Fibroblast of mammary gland (primary cell): ENCODE results near the gene TGM3.

Experiments used
- DNase-seq: peaks from one replicate; pipeline ENCODE4 v3.0.0-alpha.2; 2010; ENCODE audit warnings: low read depth
- H3K4me3 ChIP-seq: 2 replicates; pipeline ENCODE4 v1.5.1; 2011; ENCODE audit warnings: low read depth, mild to moderate bottlenecking, low read length, moderate library complexity; ENCODE audit not compliant: control insufficient read depth
- TF ChIP-seq, protein P1 (sequence below): conservative IDR thresholded peaks from 2 replicates; pipeline ENCODE4 v1.5.1; 2011; ENCODE audit warnings: low read depth, low read length, inconsistent platforms; ENCODE audit not compliant: control insufficient read depth, insufficient read depth

The TGM3 gene

DNA sequence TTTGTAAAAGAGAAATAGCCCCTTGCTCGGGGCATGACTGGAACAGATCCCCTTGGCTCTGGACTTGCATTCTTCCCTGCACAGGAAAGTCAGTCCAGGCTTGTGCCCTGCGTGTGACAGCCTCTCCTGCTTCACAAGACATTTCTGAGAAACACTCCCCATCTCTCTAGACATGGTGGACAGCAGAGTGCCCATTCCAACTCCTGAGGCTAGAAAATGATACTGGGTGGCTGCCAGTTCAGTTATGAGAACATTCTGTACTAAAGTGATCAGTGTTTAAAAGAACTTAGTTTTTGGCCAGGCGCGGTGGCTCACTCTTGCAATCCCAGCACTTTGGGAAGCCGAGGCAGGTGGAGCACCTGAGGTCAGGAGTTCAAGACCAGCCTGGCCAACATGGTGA, 41.3 kb downstream of the TGM3 start:
- TF ChIP-seq, protein P1, sequence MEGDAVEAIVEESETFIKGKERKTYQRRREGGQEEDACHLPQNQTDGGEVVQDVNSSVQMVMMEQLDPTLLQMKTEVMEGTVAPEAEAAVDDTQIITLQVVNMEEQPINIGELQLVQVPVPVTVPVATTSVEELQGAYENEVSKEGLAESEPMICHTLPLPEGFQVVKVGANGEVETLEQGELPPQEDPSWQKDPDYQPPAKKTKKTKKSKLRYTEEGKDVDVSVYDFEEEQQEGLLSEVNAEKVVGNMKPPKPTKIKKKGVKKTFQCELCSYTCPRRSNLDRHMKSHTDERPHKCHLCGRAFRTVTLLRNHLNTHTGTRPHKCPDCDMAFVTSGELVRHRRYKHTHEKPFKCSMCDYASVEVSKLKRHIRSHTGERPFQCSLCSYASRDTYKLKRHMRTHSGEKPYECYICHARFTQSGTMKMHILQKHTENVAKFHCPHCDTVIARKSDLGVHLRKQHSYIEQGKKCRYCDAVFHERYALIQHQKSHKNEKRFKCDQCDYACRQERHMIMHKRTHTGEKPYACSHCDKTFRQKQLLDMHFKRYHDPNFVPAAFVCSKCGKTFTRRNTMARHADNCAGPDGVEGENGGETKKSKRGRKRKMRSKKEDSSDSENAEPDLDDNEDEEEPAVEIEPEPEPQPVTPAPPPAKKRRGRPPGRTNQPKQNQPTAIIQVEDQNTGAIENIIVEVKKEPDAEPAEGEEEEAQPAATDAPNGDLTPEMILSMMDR, result no peak
- H3K4me3 ChIP-seq, result no peak overlapping the region
- DNase-seq, result no peak

DNA sequence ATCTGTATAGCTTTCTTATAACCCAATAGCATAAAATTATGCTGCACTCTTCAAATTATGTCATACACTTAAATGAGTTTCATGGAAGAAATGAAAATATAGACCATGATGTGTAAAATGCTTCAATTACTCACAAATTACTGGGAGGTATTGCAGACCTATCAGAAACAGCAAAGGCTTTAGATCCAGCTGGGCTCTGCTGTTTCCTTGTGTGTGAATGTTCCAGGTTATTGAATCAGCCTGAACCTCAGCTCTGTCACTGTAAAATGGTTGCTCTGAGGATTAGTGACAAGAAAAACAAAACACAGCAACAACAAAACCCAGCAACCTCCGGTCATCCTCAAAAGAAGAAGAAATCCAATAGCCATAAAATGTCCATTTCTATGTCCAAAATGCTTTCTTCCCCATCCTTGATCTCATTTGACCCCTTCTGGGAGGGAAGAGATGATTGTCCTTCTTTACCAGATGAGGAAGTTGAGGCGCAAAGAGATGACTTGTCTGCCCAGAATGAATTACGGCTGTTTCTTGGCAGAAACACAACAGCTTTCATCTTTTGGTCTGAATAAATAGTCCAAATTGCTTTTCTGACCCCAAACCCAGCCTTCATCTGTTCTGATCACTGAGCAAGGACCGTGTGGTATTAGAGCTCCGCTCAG, 42.7 kb downstream of the TGM3 start:
- TF ChIP-seq, protein P1, result no peak
- no peak for DNase-seq
- H3K4me3 ChIP-seq, result no peak overlapping the region

DNA sequence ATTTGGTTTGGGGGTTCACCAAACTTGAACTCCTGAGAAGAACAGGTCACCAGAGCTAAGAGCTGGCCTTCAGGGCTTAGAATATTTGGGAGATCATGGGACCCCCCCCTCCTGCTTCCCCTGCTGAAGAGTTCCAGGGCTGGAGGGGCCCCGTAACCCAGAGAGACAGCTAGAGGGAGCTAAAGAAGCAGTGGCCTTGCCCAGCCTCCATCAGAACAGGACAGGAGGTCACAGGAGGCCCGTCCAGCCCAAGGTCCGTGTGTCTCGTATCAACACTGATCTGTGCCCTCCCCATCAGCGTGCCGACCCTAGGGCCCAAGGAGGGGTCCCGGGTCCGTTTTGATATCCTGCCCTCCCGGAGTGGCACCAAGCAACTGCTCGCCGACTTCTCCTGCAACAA, 44.3 kb downstream of the TGM3 start:
- DNase-seq, result no peak
- TF ChIP-seq, protein P1, result no peak
- no peak overlapping the region for H3K4me3 ChIP-seq

DNA sequence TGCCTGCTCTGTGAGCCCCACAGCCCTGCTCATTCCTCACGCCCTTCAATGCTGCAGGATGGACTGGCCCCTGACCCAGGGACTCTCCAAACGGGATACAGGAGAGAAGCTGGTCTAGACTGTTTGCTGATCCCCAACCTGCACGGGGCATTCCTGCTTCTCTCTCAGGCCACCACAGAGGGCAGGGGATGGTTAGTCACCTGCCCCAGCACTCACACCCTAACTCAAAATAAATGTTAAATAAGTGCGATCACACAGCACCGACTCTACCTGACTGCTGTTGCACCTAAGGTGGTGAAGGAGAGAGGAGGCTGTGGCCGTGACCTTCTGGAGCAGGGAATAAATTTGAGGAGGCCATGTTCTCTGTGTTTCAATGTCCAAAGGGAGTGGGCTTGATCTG, 45.0 kb downstream of the TGM3 start:
- no peak overlapping the region for H3K4me3 ChIP-seq
- TF ChIP-seq, protein P1, result no peak
- no peak for DNase-seq

DNA sequence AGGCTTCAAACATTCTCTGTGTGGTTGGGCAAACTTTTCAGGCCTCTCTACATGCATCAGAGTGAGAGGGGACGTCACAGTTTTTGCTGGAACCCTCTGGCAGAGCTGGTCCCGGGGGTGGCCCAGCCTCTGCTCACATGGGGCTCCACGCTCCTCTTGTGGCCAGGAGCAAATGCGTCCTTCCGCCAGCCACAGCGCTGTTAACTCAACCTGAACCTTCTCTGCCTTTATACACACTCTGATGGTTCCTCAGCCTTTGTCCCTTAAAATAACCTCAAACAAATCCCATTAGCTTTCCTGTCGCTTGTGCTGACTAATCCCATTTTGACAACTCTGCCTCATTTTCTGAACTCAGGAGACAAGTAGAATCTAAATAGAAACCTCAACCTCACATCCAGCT, 45.5 kb downstream of the TGM3 start:
- H3K4me3 ChIP-seq, result no peak overlapping the region
- no peak for DNase-seq
- TF ChIP-seq, protein P1, result no peak

DNA sequence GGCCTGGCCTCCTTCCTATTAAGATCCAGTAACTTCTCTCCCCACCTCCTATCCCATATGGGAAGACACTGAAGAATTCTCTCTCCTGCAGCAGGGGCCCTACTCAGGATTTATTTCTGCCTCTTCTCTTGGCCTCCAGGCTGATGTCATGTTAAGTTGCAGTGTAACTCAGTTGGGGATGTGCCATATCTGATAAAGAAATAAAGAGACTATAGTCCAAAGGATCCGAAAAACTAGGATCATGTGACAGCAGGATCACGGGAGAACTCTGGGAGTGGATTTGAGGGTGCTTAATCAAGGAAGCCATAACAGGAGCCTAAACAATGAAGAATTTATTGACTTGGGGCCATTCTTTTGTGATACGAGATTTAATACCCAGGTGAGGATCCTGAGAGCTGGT, 46.4 kb downstream of the TGM3 start:
- no peak overlapping the region for H3K4me3 ChIP-seq
- DNase-seq, result no peak
- TF ChIP-seq, protein P1, result no peak

DNA sequence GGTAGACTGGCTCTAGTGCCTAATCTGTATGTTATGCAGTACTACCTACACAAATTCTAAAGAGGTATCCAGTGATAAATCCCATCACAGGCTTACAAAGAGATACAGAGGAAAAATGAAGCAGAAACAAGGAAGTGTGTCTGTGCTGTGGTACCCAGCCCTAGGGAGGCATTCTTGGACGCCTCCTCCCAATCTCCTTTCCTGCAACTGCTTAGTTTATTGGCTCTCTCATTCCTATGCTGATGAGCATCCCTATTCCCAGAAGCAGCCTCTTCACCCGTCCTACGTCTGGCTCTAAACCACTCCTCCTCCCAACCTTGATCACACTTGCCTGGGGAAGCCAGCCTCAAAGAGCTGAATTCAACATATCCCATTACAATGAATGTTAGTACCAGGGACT, 50.4 kb downstream of the TGM3 start:
- no peak for DNase-seq
- H3K4me3 ChIP-seq, result no peak overlapping the region
- TF ChIP-seq, protein P1, result no peak
